Left colon (tissue), 2 donors: ENCODE results near the gene TRIM38. TPM values are rescaled to one million over a fixed set of nuclear protein-coding genes. Genes with fewer than 3 reads are reported as not detected.
"Not testable (repeated sequence)": the region's sequence is repeated elsewhere in the genome, so short reads cannot be mapped to it uniquely, and the experiment has no call there.

Experiments used
- ATAC-seq: fragments of 200-7000 bp; cut with Tn5 transposase; one replicate; pipeline ENCODE4 v1.9.1; 2020; ENCODE audit warnings: mild to moderate bottlenecking, moderate library complexity
- DNase-seq, 2 donors: peaks; one replicate each; pipeline ENCODE4 v3.0.0-alpha.2; 2020
- intact Hi-C, 2 donors: fragments of 100-400 bp; cut with DNase I in 1 of 2; cut with micrococcal nuclease in 1 of 2; formaldehyde crosslinking; loops; one replicate each; pipeline versions ENCODE4 v1.11.2 to v1.14.0; 2022; cut with DNase I, micrococcal nuclease
- total RNA-seq, 2 donors: library from RNA; stranded (reverse); fragmentation: NEBNext Ultra II Directional; extraction: Animal tissue kit (Norgen Biotek cat#: 25700); gene quantifications; one replicate each; pipeline ENCODE4 v1.2.1, GENCODE V29; 2021
- donor health status: DM: no; HTN: no; CAD: no.
- donor health status: DM: yes; HTN: yes; CAD: no.

The TRIM38 gene
- total RNA-seq, 2 donors from 2014 or later, result 9.6 to 13.2 TPM

DNA sequence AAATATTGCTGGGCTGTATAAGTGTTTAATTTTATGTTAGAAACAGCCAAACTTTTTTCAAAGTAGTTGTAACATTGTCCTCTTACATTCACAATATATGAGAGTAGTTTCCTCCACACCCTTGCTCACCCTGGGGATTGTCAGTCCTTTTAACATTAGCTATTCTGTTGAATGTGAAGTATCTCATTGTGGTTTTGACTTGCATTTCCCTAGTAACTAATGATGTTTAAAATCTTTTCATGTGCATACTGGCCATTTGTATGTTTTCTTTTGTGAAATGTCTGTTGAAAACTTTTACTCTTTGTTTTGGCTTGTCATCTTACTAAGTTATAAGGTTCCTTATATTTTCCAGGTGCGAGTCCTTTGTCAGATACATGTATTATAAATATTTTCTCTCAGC is 32.9 kb downstream of the TRIM38 start:
- intact Hi-C loops, result no loop called here
- no peak for DNase-seq
- ATAC-seq, result no peak

DNA sequence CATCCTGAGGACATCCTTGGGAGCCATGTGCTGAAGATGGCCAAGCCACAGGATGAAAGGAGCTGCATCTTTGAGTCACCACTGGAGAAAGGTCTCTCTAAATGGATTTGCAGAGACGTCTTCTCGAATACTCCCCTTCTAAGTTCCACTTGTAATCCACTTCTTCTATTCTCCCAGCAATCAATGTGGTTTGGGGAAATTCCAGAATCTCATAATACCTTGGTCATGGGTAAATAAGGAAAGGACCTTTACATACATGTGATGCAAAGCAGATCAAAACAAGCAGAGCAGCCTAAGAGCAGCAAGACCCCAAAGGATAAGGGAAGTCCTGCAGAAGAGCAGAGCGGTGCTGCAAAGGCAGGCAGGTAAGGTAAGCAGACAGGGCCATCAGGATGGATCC is 35.3 kb downstream of the TRIM38 start:
- ATAC-seq (no peak), DNase-seq (no peak)
- intact Hi-C loops, result no loop called here

DNA sequence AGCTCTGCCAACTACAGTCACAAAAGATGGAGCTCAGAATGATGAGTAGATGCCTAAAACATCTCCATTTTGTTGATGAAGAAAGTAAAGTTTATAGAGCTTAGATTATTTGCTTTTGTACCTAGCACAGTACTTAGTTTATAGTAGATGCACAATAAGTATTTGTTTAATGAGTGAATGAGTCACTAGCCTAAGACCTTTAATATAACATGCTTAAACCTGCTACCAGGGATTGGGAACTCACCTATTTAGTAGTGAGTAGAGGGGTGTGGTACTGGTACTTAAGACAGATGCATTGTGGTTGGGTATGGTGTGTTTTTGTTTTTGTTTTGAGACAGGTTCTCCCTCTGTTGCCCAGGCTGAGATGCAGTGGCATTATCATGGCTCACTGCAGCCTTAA is 35.8 kb downstream of the TRIM38 start:
- ATAC-seq (no peak), DNase-seq (no peak)
- intact Hi-C loops, result no loop called here

DNA sequence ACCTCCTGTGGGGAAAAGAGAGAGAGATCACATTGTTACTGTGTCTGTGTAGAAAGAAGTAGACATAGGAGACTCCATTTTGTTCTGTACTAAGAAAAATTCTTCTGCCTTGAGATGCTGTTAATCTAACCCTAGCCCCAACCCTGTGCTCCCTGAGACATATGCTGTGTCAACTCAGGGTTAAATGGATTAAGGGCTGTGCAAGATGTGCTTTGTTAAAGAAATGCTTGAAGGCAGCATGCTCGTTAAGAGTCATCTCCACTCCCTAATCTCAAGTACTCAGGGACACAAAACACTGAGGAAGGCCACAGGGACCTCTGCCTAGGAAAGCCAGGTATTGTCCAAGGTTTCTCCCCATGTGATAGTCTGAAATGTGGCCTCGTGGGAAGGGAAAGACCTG is 36.6 kb downstream of the TRIM38 start:
- ATAC-seq, intact Hi-C loops, DNase-seq: not testable (repeated sequence)

DNA sequence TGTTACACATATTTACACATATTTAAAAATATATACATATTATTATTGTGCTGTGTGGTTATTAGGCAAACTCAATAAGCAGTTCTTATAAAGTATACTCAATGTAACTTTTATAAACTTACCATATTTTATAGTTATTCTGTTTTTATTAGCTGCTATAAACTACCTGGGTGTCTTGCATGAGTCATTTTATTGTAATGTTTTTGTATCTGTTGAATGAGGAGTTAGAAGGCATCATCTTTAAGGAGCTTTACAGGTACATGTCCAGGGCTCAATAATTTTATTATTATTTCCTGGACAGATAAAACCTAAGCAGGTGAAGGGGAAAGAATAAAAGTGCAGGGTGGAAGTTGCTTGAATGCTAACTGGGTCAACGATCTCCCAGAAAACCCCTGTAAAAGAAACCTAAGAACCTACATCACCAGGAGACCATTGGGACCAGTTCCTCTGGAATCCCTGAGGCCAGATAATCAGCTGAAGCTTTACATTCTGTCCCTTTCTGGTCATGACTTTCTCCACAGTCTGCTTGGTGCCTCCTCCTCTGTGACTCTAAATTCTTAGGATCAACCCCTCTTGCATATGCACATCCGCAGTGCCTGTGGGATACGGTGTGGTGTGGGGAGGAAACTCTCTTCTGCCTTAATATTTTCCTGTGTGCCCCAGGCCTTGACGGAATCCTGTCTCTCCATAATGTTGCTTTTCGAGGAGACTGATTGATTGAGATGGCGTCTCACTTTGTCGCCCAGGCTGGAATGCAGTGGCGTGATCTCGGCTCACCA is 38.0 kb downstream of the TRIM38 start:
- intact Hi-C loops, result no loop called here
- DNase-seq (no peak), ATAC-seq (peak; percentile 67)

DNA sequence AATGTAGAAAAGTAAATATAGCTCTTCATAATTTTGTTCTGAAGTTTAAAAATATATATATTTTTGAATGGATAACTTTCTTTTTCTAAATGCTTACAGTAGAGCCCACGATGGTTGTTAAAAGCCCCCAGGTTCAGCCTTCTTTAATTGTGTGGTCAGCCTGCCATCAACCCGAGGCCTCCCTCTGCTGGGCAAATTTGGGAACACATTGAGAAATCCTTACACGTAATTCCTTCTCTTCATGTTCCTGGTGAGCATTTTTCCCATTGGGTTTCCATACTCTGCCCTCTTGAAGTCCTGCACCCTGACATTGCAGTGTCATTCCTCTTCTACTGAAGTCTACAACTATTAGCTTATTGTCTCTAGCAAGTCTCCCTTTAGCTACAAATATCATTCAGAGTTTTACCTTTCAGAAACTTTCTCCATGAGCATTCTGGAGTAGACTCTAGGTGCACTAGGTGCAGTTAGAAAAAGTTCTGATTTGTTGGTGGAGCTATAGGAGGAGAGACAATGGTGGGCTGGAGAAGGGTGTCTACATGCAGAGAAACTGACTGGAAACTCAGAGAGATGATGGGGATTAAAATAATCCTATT is 40.6 kb downstream of the TRIM38 start:
- intact Hi-C loops, result no loop called here
- DNase-seq (peak in 1 of 2 donors; percentile 65), ATAC-seq (peak; percentile 67)

DNA sequence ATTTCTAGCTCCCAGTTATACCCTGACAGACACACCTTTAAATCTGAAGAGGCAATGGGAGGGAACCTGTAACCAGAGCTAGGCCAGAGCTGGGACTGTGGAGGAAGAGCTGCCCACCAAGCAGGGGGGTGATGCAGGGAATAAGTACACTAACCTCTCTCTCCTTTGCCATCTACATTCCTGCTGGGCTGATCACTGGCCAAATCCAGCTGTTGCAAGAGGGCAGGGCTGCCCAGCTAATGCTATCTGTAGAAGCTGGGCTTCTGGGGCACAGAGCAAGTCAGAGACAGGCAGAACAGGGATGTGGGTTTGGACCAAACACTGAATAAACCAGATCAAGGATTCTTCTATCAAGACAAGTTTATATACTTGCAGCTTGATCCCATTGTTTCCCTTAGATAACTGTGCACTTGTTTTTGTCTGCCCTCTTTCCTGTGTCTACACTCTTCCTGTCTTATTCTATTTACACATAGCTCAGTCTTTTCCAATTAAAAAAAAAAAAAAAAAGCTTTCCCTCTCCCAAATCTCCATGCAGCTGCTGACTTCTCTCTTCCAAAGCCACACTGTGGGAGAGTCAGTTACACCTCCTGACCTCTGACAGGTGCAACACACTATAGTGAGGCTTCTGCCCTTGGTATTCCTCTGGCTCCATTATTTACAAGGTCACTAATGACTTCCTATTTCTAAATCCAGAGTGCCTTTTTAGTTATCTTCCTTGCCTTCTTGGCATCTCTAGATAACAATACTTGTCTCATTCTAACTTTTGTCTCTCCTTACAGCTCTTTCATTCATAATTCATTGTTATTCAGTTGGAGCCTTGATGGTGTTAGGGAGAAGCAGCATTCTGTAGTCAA is 43.7 kb downstream of the TRIM38 start:
- DNase-seq (no peak), ATAC-seq (no peak)
- intact Hi-C loops, result no loop called here

DNA sequence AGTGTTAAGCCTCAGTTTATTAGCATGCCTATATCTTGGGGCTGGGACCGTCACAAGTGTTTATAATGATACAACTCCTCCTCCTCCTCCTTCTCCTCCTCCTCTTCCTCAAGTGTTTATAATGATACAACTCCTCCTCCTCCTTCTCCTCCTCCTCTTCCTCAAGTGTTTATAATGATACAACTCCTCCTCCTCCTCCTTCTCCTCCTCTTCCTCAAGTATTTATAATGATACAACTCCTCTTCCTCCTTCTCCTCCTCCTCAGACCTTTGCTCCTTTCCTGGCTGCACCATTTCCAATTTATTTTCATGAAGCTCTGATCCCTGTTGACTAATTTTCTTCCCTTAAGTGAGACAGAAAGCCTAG is 44.3 kb downstream of the TRIM38 start:
- intact Hi-C loops, DNase-seq: not testable (repeated sequence)
- peak; percentile 22 for ATAC-seq

DNA sequence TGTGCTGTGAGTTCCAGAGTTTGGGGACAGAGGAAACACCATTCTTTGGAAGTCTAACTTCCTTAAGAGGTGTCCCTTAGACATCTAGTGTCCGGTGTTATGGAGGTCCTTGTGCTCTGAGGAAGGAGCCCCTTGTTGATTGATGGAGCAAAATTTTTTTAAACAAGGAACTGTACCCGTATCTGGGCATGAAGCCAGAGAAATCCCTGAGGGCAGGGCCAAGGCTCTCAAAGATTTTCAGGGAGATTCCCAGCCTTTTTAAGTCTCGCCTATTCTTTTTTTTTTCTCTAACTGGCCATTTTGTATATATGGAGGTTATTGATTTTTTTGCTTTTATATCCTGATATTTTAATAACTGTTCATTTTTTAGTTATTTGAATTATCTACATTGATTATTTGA is 45.9 kb downstream of the TRIM38 start:
- intact Hi-C loops, result no loop called here
- DNase-seq (no peak), ATAC-seq (no peak)

DNA sequence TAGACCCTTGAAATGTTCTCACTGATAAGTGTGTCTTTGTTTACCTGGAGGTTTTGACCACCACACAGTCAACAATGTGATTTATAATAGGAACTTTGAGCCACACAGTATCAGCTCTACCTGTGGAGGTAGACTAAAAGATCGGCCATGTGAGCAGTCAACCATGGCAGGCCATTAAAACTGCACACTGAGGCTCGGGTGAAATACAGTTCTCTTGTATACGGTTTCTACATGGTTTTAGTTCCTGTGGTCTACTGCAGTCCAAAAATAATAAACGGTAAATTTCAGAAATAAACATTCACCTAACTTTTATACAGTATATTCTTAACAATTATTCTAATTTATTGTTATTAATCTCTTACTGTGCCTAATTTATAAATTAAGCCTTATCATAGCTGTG is 47.2 kb downstream of the TRIM38 start:
- intact Hi-C loops, result no loop called here
- DNase-seq, result no peak
- no peak for ATAC-seq

DNA sequence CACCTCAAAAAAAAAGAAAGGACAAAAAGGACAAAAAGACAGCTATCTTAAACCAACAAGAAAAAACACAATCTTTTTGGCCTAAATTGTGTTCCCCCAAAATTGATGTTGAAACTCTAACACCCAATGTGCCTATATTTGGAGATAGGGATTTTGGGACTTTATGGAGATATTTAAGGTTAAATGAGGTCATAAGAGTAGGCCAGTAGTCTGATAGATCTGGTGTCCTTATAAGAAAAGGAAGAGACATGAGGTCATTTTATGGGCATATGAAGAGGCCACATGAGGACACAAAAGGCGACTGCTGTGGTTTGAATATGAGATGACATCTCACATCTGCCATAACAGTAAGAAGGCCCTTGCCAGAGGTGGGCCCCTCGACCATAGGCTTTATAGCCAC is 49.5 kb downstream of the TRIM38 start:
- ATAC-seq (no peak), DNase-seq (no peak)
- intact Hi-C loops, result no loop called here

DNA sequence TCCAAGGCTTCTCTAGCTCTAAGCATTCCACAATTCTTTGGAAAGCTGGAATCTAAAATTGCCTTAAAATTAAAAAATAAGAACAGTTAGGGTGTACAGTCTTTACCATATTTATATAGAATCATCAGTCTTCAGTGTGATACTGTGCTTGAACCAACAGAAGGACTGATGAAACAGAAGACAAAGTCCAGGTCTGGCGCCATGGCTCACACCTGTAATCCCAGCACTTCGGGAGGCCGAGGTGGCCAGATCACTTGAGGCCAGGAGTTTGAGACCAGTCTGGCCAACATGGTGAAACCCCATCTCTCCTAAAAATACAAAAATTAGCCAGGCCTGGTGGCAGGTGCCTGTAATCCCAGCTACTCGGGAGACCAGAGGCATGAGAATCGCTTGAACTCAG is 51.8 kb downstream of the TRIM38 start:
- ATAC-seq, intact Hi-C loops, DNase-seq: not testable (repeated sequence)

DNA sequence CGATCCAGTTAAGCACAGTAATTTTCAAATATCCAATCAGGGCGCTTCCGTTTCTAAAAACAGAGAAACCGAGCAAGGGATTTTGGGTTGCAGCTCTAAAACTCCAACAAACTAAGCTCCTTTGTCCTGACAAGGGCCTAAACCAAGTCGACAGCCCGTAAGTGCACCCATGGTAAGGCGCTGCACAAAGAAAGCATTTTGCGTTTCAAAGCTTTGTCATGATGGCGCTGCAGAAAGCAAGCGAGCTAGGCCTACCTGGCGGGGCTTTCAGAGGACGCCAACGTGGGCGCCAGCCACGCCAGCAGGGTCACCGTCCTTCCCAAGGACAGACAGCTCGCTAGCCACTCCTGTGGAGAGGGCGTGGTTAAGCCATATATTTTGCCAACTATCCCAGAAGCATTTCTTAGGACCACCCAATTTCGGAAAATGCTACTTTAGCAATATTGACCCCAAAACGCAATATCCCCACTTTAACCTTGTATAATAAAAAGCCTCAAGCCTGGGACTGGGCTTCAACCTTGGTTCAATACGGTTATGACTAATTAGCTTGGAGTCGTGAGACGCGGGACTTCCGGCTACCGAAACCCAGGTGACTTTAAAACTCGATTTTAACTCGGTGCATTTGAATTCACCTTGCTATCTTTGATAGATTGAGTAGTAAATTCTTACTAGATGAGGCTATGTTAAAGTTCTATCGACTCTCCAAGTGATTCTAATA is 53.8 kb downstream of the TRIM38 start:
- intact Hi-C loops, result no loop called here
- ATAC-seq (no peak), DNase-seq (no peak)

DNA sequence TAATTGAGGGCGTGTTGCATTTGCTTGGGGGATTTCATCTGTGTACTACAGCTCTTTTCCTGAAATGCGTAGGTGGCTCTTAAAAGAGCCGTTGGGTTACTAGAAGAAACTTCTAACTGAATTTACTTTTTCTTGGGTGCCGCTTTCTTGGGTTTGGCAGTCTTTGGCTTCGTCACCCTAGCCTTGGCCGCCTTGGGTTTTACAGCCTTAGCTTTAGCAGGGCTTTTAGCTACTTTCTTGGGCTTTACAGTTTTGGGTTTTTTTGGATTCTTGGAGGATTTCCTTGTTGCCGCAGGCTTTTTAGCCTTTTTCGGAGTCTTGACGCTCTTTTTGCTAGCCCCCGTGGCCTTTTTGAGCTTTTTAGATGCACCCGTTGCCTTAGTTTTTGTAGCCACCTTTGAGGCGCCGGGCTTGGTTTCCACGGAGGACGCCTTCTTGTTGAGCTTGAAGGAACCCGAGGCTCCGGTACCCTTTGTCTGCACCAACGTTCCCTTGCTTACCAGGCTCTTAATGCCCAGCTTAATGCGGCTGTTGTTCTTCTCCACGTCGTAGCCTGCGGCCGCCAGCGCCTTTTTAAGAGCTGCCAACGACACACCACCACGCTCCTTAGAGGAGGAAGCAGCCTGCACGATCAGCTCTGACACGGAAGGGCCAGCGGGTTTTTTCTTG is 54.5 kb downstream of the TRIM38 start:
- intact Hi-C loops, result no loop called here
- DNase-seq, result no peak
- no peak for ATAC-seq

DNA sequence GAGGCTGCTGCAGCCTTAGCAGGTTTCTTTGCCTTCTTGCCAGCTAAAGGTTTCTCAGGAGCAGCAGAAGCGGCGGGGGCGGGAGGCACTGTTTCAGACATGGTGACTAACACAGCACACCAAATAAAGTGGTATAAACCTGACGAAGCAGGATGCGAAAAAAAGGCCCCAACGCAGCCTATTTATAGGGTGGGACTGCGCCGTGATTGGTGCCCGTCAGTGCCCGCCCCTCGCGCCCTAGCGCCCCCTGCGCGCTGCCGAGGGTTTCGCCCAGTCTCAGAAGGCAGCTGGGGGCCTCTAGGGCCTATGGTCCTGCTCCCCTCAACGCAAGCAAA is 55.0 kb downstream of the TRIM38 start:
- DNase-seq (peak in 1 of 2 donors; percentile 46), ATAC-seq (no peak)
- intact Hi-C loops, result no loop called here

DNA sequence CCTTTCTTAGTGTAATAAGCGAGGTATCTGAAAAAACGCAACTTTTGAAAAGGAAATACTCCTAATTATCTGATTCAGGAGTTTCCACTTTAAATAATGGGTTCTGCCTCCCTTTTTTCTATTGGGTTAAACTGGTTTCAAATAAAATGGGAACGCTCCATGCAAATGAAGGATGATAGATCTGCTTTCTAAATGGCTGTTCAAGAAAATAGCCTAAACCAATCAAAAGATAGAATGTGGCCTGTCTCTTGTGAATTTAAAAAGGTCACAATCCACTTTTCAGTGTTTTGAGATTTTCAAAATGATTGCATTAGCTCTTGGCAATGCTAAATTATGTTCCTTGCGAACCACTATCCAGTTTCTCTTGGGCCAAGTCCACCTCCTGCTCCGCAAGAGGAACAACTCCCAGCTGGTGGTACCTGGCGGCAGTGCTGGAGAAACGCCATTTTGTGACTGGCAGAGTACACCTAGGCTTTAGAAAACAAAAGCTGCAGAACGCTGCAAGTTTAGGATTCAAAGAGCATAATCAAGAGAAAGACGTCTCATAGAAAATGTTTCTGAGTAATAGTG is 56.7 kb downstream of the TRIM38 start:
- DNase-seq (no peak), ATAC-seq (no peak)
- intact Hi-C loops, result no loop called here

DNA sequence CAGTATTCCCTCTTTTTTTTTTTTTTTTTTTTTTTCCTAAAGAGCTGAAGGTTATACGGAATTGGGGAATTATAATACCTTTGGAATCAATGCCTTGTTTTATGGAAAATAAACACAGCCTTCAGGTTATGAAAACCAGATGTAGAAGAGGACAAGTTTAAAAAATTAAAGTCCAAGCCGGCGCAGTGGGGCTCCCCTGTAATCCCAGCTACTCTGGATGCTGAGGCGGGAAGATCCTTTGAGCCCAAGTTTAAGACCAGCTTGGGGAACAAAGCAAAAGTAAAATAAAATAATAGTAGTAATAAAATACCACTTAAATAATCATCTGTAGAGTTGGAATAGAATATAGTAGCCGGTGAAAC is 57.3 kb downstream of the TRIM38 start:
- no peak for ATAC-seq
- intact Hi-C loops, result loop anchor here in 1 of 2 donors (10.0 kb wide), 1 partner anchor 185 kb away; a partner anchor contains a TSS

DNA sequence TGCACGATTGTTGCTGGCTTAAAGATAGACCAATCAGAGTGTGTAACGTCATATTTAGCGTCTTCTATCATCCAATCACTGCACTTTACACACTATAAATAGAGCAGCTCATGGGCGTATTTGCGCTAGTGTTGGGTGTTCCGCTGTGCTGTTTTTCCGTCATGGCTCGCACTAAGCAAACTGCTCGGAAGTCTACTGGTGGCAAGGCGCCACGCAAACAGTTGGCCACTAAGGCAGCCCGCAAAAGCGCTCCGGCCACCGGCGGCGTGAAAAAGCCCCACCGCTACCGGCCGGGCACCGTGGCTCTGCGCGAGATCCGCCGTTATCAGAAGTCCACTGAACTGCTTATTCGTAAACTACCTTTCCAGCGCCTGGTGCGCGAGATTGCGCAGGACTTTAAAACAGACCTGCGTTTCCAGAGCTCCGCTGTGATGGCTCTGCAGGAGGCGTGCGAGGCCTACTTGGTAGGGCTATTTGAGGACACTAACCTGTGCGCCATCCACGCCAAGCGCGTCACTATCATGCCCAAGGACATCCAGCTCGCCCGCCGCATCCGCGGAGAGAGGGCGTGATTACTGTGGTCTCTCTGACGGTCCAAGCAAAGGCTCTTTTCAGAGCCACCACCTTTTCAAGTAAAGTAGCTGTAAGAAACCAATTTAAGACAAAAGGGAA is 57.9 kb downstream of the TRIM38 start:
- intact Hi-C loops, result loop anchor here in 1 of 2 donors (10.0 kb wide), 1 partner anchor 184 kb away; a partner anchor contains a TSS
- DNase-seq (peak; percentile 81 to 88), ATAC-seq (peak; percentile 69)

More for the DNA sequence above, 57.3 kb downstream of the TRIM38 start:
- DNase-seq, result no peak
